ENCODE data around the gene KCNMB1. TPM values are rescaled to one million over a fixed set of nuclear protein-coding genes. Genes with fewer than 3 reads are reported as not detected.

Gene KCNMB1
- total and polyA plus RNA-seq, 10 of the 15 experiments (the other 5 are each of a cell fraction or from before 2014, with no cell fraction given), result 1.2 to 3.6 (median 2.6) TPM

DNA sequence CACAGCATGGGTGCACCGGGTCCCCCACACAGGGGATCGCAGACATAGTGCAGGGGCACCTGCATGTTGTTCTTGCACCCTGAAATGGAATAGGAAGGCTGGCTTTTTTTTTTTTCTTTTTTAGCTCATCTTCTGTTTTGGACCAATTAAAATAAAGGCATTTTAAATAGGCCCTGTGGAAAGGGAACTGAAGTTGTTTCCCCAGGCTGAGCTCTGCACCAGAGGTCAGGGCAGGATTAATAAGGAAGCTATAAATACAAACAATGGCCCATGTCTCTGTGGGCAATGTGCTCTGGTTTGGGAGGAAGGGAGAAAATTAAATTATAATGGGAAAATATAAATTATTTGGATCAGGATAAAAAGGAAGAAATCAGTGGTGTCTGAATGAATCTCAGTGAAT is 21.2 kb upstream of the KCNMB1 start (continued):
- TF ChIP-seq, protein P1, sequence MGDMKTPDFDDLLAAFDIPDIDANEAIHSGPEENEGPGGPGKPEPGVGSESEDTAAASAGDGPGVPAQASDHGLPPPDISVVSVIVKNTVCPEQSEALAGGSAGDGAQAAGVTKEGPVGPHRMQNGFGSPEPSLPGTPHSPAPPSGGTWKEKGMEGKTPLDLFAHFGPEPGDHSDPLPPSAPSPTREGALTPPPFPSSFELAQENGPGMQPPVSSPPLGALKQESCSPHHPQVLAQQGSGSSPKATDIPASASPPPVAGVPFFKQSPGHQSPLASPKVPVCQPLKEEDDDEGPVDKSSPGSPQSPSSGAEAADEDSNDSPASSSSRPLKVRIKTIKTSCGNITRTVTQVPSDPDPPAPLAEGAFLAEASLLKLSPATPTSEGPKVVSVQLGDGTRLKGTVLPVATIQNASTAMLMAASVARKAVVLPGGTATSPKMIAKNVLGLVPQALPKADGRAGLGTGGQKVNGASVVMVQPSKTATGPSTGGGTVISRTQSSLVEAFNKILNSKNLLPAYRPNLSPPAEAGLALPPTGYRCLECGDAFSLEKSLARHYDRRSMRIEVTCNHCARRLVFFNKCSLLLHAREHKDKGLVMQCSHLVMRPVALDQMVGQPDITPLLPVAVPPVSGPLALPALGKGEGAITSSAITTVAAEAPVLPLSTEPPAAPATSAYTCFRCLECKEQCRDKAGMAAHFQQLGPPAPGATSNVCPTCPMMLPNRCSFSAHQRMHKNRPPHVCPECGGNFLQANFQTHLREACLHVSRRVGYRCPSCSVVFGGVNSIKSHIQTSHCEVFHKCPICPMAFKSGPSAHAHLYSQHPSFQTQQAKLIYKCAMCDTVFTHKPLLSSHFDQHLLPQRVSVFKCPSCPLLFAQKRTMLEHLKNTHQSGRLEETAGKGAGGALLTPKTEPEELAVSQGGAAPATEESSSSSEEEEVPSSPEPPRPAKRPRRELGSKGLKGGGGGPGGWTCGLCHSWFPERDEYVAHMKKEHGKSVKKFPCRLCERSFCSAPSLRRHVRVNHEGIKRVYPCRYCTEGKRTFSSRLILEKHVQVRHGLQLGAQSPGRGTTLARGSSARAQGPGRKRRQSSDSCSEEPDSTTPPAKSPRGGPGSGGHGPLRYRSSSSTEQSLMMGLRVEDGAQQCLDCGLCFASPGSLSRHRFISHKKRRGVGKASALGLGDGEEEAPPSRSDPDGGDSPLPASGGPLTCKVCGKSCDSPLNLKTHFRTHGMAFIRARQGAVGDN (IDR thresholded peaks at IDR 0.05), result no peak
- TF ChIP-seq ZZZ3 (IDR thresholded peaks at IDR 0.05; ENCODE audit: control insufficient read depth, insufficient read length, low read depth), result no peak
- TF ChIP-seq, protein P2, sequence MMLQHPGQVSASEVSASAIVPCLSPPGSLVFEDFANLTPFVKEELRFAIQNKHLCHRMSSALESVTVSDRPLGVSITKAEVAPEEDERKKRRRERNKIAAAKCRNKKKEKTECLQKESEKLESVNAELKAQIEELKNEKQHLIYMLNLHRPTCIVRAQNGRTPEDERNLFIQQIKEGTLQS (IDR thresholded peaks at IDR 0.05; ENCODE audit: borderline replicate concordance, extremely low read depth, low read depth, low read length), result no peak
- no peak for TF ChIP-seq ASH2L (IDR thresholded peaks at IDR 0.05; ENCODE audit: borderline replicate concordance, low read depth)
- TF ChIP-seq, protein P3, sequence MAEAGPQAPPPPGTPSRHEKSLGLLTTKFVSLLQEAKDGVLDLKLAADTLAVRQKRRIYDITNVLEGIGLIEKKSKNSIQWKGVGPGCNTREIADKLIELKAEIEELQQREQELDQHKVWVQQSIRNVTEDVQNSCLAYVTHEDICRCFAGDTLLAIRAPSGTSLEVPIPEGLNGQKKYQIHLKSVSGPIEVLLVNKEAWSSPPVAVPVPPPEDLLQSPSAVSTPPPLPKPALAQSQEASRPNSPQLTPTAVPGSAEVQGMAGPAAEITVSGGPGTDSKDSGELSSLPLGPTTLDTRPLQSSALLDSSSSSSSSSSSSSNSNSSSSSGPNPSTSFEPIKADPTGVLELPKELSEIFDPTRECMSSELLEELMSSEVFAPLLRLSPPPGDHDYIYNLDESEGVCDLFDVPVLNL (IDR thresholded peaks at IDR 0.05; ENCODE audit: low read depth, low read length), result no peak
